T-cell (primary cell): ENCODE data around the gene CNTNAP2. TPM values are rescaled to one million over a fixed set of nuclear protein-coding genes. Genes with fewer than 3 reads are reported as not detected.

ENCODE experiments used
- ATAC-seq, 4 experiments: fragments of 200-7000 bp in 3 of 4; fragments of 150-1000 bp in 1 of 4; cut with Tn5 transposase; replicated peaks in 1 of 4; 1 replicate in 3 of 4; 2 replicates in 1 of 4; pipeline ENCODE4 v1.10.0; 2021; ENCODE audit warnings: moderate library complexity in 3 of 4, mild to moderate bottlenecking in 2 of 4, moderate number of reproducible peaks in 1 of 4
- CTCF ChIA-PET, 2 donors: fragments of 300-600 bp; sonication (Branson Sonifier 250); formaldehyde crosslinking; loops; one replicate each; lab custom pipeline; 2022; ENCODE audit warnings: antibody characterized with exemption in 2 of 2; lab: Charles Lee
- POLR2A ChIA-PET, 2 donors: fragments of 300-600 bp; sonication (Branson Sonifier 250); formaldehyde crosslinking; loops; one replicate each; lab custom pipeline; 2022; ENCODE audit warnings: antibody characterized with exemption in 2 of 2; lab: Charles Lee
- DNase-seq, 35 experiments: peaks; one replicate each; pipeline versions ENCODE4 v3.0.0 to v3.0.0-alpha.2; 2013 to 2023
- H3K27ac ChIP-seq: one replicate; pipeline ENCODE4 v1.5.1; 2013; ENCODE audit warnings: low read length
- H3K27me3 ChIP-seq, 2 experiments: replicated peaks in 1 of 2; 1 replicate in 1 of 2; 2 replicates in 1 of 2; pipeline versions ENCODE4 v1.6.1 to v1.7.0; 2013; ENCODE audit warnings: low read length in 1 of 2, mixed read lengths in 1 of 2; ENCODE audit not compliant: control insufficient read depth in 2 of 2, insufficient read depth in 2 of 2; ENCODE audit errors: extremely low read depth in 1 of 2
- H3K36me3 ChIP-seq, 2 donors: 1 replicate in 1 of 2; 2 replicates in 1 of 2; pipeline versions ENCODE4 v1.6.1 to v1.7.0; 2013; ENCODE audit warnings: low read length in 1 of 2; ENCODE audit not compliant: control insufficient read depth in 2 of 2, insufficient read depth in 1 of 2; ENCODE audit errors: extremely low read depth in 1 of 2
- H3K4me1 ChIP-seq, 2 experiments: 1 replicate in 1 of 2; 2 replicates in 1 of 2; pipeline versions ENCODE4 v1.6.1 to v1.7.0; 2013; ENCODE audit warnings: low read length in 2 of 2, mixed read lengths in 1 of 2; ENCODE audit not compliant: insufficient read depth in 2 of 2, control insufficient read depth in 1 of 2; ENCODE audit errors: extremely low read depth in 1 of 2
- H3K4me3 ChIP-seq, 2 donors: 1 replicate in 1 of 2; 2 replicates in 1 of 2; pipeline versions ENCODE4 v1.5.1 to v1.7.0; 2013; ENCODE audit warnings: mild to moderate bottlenecking in 2 of 2, low read length in 1 of 2, moderate library complexity in 1 of 2; ENCODE audit not compliant: control insufficient read depth in 1 of 2; ENCODE audit errors: extremely low read depth in 1 of 2
- H3K9me3 ChIP-seq: 2 replicates; pipeline ENCODE4 v1.7.0; 2013
- H3K27ac Mint-ChIP-seq, 2 donors: one replicate each; pipeline ENCODE4 v1.8.0; 2020 to 2021; ENCODE audit warnings: mild to moderate bottlenecking in 2 of 2, mixed read lengths in 2 of 2
- H3K27me3 Mint-ChIP-seq, 2 donors: one replicate each; pipeline ENCODE4 v1.8.0; 2021 to 2022; ENCODE audit warnings: mixed read lengths in 2 of 2
- H3K36me3 Mint-ChIP-seq: one replicate; pipeline ENCODE4 v1.8.0; 2021; ENCODE audit warnings: mixed read lengths
- H3K4me1 Mint-ChIP-seq, 3 donors: one replicate each; pipeline ENCODE4 v1.8.0; 2020 to 2022; ENCODE audit warnings: mixed read lengths in 3 of 3, mild to moderate bottlenecking in 1 of 3
- H3K4me3 Mint-ChIP-seq, 3 donors: one replicate each; pipeline ENCODE4 v1.8.0; 2020 to 2022; ENCODE audit warnings: mild to moderate bottlenecking in 3 of 3, mixed read lengths in 3 of 3, moderate library complexity in 3 of 3
- H3K9me3 Mint-ChIP-seq, 3 donors: one replicate each; pipeline ENCODE4 v1.8.0; 2020 to 2022; ENCODE audit warnings: mixed read lengths in 3 of 3
- WGBS: methylation state at CpG from one replicate; pipeline ENCODE4 v1.1.5; 2013; ENCODE audit warnings: missing lambda C conversion rate; ENCODE audit not compliant: insufficient coverage; 5-methylcytosine and 5-hydroxymethylcytosine counted together
- total RNA-seq, 35 experiments: library from RNA in 6 of 35; stranded (reverse) in 6 of 35; fragments of 120-200 nt in 1 of 35; gene quantifications; one replicate each; pipeline versions ENCODE4 v1.2.1 to v1.2.4 and lab custom pipeline; 2013 to 2026

Gene CNTNAP2
- total RNA-seq, 5 donors from 2014 or later (not counting 1 experiment from before 2014, with no cell fraction given): 0.15 to 0.72 (median 0.21) TPM

GRCh38 chr7:148093375-148094166, 1977.0 kb downstream of the CNTNAP2 start:
- Histone ChIP-seq H3K27me3 (no peaks in the 10 kb centered on the region), H3K4me1 (no peaks in the 10 kb centered on the region), H3K36me3 (no peaks in the 10 kb centered on the region), H3K4me3 (no peak overlapping the region), H3K27ac (no peak overlapping the region), H3K9me3 (no peaks in the 10 kb centered on the region)
- ChIA-PET POLR2A (no interaction called here), CTCF (no interaction called here)
- H3K9me3 Mint-ChIP-seq: peaks cover under 1 to 4% (median under 1%) of the 10 kb centered on the region in 3 donors
- ATAC-seq: no peak
- WGBS: no CpG with 5 or more reads among the region's 9 CpGs
- no peak overlapping the region for H3K4me3 Mint-ChIP-seq
- H3K36me3 Mint-ChIP-seq: no peaks in the 10 kb centered on the region
- no peak for DNase-seq
- no peaks in the 10 kb centered on the region for H3K4me1 Mint-ChIP-seq
- peaks cover 0 to 4% of the 10 kb centered on the region in 2 donors for H3K27me3 Mint-ChIP-seq
- H3K27ac Mint-ChIP-seq: no peak overlapping the region

- no peaks in the 10 kb centered on the region for H3K36me3 ChIP-seq
- CTCF ChIA-PET: interaction anchor here in 1 of 2 donors (0.6 kb wide), 2 partner anchors 24 to 1250 kb away, joined by 3 read pairs; no protein-coding TSS in a partner anchor
- ATAC-seq (no peak), DNase-seq (no peak)
- Mint-ChIP-seq H3K27ac (no peak overlapping the region), H3K4me3 (no peak overlapping the region), H3K4me1 (no peaks in the 10 kb centered on the region), H3K36me3 (no peaks in the 10 kb centered on the region), H3K27me3 (peaks cover 2 to 4% of the 10 kb centered on the region in 2 donors), H3K9me3 (peaks cover 0 to 6% (median 0%) of the 10 kb centered on the region in 3 donors)
- H3K4me1 ChIP-seq: no peaks in the 10 kb centered on the region
- no peaks in the 10 kb centered on the region for H3K27me3 ChIP-seq
- H3K9me3 ChIP-seq: no peaks in the 10 kb centered on the region
- no peak overlapping the region for H3K27ac ChIP-seq
- no peak overlapping the region for H3K4me3 ChIP-seq
- POLR2A ChIA-PET: interaction anchor here in 1 of 2 donors (0.6 kb wide), 1 partner anchor 29 kb away, joined by 3 read pairs; no protein-coding TSS in a partner anchor
- WGBS: 64% methylated on average over 8 of the region's 8 CpGs
Observed at GRCh38 chr7:148095066-148095465, 1978.5 kb downstream of the CNTNAP2 start.

- no peaks in the 10 kb centered on the region for H3K4me1 Mint-ChIP-seq
Observed at GRCh38 chr7:148104136-148104716, 1987.6 kb downstream of the CNTNAP2 start.

GRCh38 chr7:148104924-148105323, 1988.3 kb downstream of the CNTNAP2 start:
- POLR2A ChIA-PET: no interaction called here
- Mint-ChIP-seq H3K4me1 (no peaks in the 10 kb centered on the region), H3K27ac (no peak overlapping the region), H3K4me3 (no peak overlapping the region), H3K27me3 (peaks cover 2 to 15% of the 10 kb centered on the region in 2 donors), H3K36me3 (no peaks in the 10 kb centered on the region), H3K9me3 (peaks cover 0 to 11% (median 2%) of the 10 kb centered on the region in 3 donors)
- no peaks in the 10 kb centered on the region for H3K9me3 ChIP-seq
- 100% methylated on average over 2 of the region's 2 CpGs for WGBS
- H3K4me3 ChIP-seq: no peak overlapping the region
- no peak for DNase-seq
- no peaks in the 10 kb centered on the region for H3K36me3 ChIP-seq
- CTCF ChIA-PET: no interaction called here
- no peak for ATAC-seq
- no peaks in the 10 kb centered on the region for H3K4me1 ChIP-seq
- peaks cover 0 to 3% of the 10 kb centered on the region in 2 experiments for H3K27me3 ChIP-seq
- no peak overlapping the region for H3K27ac ChIP-seq

More at GRCh38 chr7:148104136-148104716, 1987.6 kb downstream of the CNTNAP2 start:
- Histone ChIP-seq H3K9me3 (no peaks in the 10 kb centered on the region), H3K27ac (no peak overlapping the region), H3K4me1 (no peaks in the 10 kb centered on the region), H3K27me3 (peaks cover 0 to 3% of the 10 kb centered on the region in 2 experiments), H3K36me3 (no peaks in the 10 kb centered on the region), H3K4me3 (no peak overlapping the region)
- H3K36me3 Mint-ChIP-seq: no peaks in the 10 kb centered on the region
- DNase-seq (no peak), ATAC-seq (no peak)
- peaks cover 2 to 15% of the 10 kb centered on the region in 2 donors for H3K27me3 Mint-ChIP-seq
- no peak overlapping the region for H3K4me3 Mint-ChIP-seq
- CTCF ChIA-PET: no interaction called here
- H3K27ac Mint-ChIP-seq: no peak overlapping the region
- peaks cover 0 to 11% (median 2%) of the 10 kb centered on the region in 3 donors for H3K9me3 Mint-ChIP-seq
- POLR2A ChIA-PET: no interaction called here
- WGBS: no CpG with 5 or more reads among the region's 4 CpGs

- Mint-ChIP-seq H3K27ac (no peak overlapping the region), H3K4me3 (no peak overlapping the region), H3K36me3 (no peaks in the 10 kb centered on the region), H3K27me3 (peaks cover 4 to 12% of the 10 kb centered on the region in 2 donors), H3K9me3 (peaks cover 0 to 7% (median 2%) of the 10 kb centered on the region in 3 donors), H3K4me1 (no peaks in the 10 kb centered on the region)
- WGBS: no CpG with 5 or more reads among the region's 1 CpG
- Histone ChIP-seq H3K4me1 (no peaks in the 10 kb centered on the region), H3K9me3 (no peaks in the 10 kb centered on the region), H3K27ac (no peak overlapping the region), H3K36me3 (no peaks in the 10 kb centered on the region), H3K4me3 (no peak overlapping the region), H3K27me3 (peaks cover 0 to 7% of the 10 kb centered on the region in 2 experiments)
- ChIA-PET CTCF (no interaction called here), POLR2A (no interaction called here)
- no peak for ATAC-seq
- DNase-seq: no peak
Observed at GRCh38 chr7:148105853-148106252, 1989.3 kb downstream of the CNTNAP2 start.

- Histone ChIP-seq H3K4me1 (no peaks in the 10 kb centered on the region), H3K4me3 (no peak overlapping the region), H3K36me3 (no peaks in the 10 kb centered on the region), H3K27me3 (peaks cover 0 to 7% of the 10 kb centered on the region in 2 experiments), H3K9me3 (no peaks in the 10 kb centered on the region), H3K27ac (no peak overlapping the region)
- Mint-ChIP-seq H3K4me3 (no peak overlapping the region), H3K27ac (no peak overlapping the region), H3K36me3 (no peaks in the 10 kb centered on the region), H3K4me1 (no peaks in the 10 kb centered on the region), H3K9me3 (peaks cover 0 to 4% (median 0%) of the 10 kb centered on the region in 3 donors), H3K27me3 (peaks cover 8 to 12% of the 10 kb centered on the region in 2 donors)
- CTCF ChIA-PET: no interaction called here
- POLR2A ChIA-PET: interaction anchor here in 1 of 2 donors (0.7 kb wide), 1 partner anchor 22 kb away, joined by 3 read pairs; no protein-coding TSS in a partner anchor
- ATAC-seq: no peak
- WGBS: 80% methylated on average over 1 of the region's 6 CpGs
- DNase-seq: no peak
Observed at GRCh38 chr7:148107443-148108127, 1991.0 kb downstream of the CNTNAP2 start.
